HG03060 (cell line): ENCODE results near the gene CYB5R2.

Experiments used
- ATAC-seq: cut with Tn5 transposase; IDR thresholded peaks from one replicate; pipeline ENCODE4 v1.9.1; 2021; ENCODE audit warnings: low read depth, moderate number of reproducible peaks; ENCODE audit not compliant: unreplicated experiment

The CYB5R2 gene

GRCh38 chr11:7639643-7640025 is 33.7 kb downstream of the CYB5R2 start:
- no peak for ATAC-seq

- no peak for ATAC-seq
Observed at GRCh38 chr11:7638710-7639642, 34.3 kb downstream of the CYB5R2 start.

GRCh38 chr11:7637447-7638157 is 35.7 kb downstream of the CYB5R2 start:
- no peak for ATAC-seq

- ATAC-seq: no peak
Observed at GRCh38 chr11:7636350-7636749, 37.0 kb downstream of the CYB5R2 start.

- no peak for ATAC-seq
Observed at GRCh38 chr11:7635708-7636107, 37.6 kb downstream of the CYB5R2 start.

- no peak for ATAC-seq
Observed at GRCh38 chr11:7635137-7635536, 38.2 kb downstream of the CYB5R2 start.

- ATAC-seq: no peak
Observed at GRCh38 chr11:7632211-7632610, 41.1 kb downstream of the CYB5R2 start.

GRCh38 chr11:7630002-7630401 is 43.3 kb downstream of the CYB5R2 start:
- ATAC-seq: no peak

GRCh38 chr11:7628660-7629059 is 44.6 kb downstream of the CYB5R2 start:
- no peak for ATAC-seq

- ATAC-seq: no peak
Observed at GRCh38 chr11:7622721-7623120, 50.6 kb downstream of the CYB5R2 start.

GRCh38 chr11:7621554-7621953 is 51.7 kb downstream of the CYB5R2 start:
- no peak for ATAC-seq

- no peak for ATAC-seq
Observed at GRCh38 chr11:7621090-7621489, 52.2 kb downstream of the CYB5R2 start.

- ATAC-seq: no peak
Observed at GRCh38 chr11:7619322-7619721, 54.0 kb downstream of the CYB5R2 start.

GRCh38 chr11:7617032-7617431 is 56.3 kb downstream of the CYB5R2 start:
- no peak for ATAC-seq
